HG02852 (cell line): ENCODE results near the gene PIP5K1C.

Source experiments
- ATAC-seq: cut with Tn5 transposase; IDR thresholded peaks from one replicate; pipeline ENCODE4 v1.9.1; 2021; ENCODE audit warnings: mild to moderate bottlenecking, moderate library complexity; ENCODE audit not compliant: unreplicated experiment

Gene PIP5K1C, protein sequence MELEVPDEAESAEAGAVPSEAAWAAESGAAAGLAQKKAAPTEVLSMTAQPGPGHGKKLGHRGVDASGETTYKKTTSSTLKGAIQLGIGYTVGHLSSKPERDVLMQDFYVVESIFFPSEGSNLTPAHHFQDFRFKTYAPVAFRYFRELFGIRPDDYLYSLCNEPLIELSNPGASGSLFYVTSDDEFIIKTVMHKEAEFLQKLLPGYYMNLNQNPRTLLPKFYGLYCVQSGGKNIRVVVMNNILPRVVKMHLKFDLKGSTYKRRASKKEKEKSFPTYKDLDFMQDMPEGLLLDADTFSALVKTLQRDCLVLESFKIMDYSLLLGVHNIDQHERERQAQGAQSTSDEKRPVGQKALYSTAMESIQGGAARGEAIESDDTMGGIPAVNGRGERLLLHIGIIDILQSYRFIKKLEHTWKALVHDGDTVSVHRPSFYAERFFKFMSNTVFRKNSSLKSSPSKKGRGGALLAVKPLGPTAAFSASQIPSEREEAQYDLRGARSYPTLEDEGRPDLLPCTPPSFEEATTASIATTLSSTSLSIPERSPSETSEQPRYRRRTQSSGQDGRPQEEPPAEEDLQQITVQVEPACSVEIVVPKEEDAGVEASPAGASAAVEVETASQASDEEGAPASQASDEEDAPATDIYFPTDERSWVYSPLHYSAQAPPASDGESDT

DNA sequence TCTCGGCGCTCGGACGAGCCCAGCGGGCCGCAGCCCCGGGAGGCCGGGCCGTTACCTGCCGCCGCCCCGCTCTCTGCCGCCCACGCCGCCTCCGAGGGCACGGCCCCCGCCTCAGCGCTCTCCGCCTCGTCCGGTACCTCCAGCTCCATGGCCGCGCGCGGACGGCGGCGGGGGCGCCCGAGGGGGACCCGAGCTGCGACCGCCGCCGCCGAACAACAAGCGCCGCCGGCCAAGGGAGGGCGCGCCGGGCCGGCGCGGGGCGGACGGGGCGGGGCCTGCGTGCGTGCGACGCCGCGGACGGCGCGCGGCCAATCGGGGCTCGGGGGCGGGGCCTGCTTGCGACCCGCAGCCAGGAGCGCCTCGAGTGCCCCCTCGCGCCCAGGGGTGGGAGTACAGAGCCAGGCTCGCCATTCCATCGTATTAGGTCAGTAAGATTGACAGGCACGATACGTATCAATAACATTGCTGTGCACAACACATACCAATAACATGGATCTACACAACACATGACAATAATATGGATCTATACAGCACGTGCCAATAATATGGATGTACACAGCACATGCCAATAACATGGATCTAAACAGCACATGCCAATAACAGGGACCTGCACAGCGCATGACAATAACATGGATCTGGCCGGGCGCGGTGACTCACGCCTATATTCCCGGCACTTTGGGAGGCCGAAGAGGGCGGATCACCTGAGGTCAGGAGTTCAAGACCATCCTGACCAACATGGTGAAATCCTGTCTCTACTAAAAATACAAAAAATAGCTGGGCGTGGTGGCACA, at the start of gene PIP5K1C:
Gene PIP5K1C (minus strand): TSS at position 227 of the 791 bp plus-strand sequence. CDS start 78 bp downstream, at position 149.
- peak; percentile 81 for ATAC-seq

- ATAC-seq = no peak
Measured at GRCh38 chr19:3748965-3749364, 48.7 kb upstream of the PIP5K1C start.

DNA sequence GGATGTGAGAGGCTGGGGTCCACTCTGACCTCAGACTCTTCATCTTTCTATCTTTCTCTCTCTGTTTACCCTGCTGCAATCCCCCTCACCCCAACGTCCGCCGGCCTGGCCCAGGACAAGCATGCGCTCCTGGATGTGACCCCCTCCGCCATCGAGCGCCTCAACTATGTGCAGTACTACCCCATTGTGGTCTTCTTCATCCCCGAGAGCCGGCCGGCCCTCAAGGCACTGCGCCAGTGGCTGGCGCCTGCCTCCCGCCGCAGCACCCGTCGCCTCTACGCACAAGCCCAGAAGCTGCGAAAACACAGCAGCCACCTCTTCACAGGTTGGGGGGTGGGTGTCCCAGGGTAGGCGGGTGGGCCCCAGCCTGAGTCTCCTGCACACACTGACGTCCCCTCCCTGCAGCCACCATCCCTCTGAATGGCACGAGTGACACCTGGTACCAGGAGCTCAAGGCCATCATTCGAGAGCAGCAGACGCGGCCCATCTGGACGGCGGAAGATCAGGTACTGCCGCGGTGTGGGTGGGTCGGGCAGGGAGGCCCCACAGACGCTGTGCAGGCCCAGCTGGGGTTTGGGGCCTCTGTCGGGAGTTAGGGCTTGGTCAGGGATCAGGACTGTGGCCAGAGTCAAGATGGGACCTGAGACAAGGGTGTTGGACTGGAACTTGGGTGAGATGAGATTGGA, 46.2 kb upstream of the PIP5K1C start:
- no peak for ATAC-seq

DNA sequence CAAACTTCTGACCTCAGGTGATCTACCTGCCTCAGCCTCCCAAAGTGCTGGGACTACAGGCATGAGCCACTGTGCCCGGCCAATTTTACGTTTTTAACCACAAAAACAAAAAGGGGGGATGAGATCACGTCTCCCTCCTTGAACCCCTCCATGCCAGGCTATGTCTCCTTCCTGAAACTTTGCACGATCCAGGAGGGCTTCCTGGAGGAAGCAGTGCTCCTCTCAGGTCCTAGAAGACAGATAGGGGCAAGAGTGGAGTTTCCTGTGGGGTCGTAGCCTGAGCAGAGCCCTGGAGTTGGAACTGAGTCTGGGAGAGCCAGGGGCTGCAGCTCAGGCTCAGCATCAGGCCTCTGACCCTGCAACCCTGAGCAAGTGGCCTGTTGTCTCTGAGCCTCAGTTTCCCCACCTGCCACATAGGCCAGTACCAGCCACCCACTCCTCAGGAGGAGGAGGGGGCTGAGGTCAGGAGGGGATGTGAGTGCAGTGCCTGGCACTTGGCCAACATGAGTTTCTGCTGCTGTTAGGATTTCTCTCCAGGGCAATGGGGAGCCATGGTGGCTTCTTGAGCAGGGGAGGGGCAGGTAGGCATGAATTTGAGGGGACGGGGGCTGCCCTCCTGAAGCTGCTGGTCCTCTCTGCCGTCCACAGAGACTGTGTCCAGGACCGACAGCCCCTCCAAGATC, 45.2 kb upstream of the PIP5K1C start:
- ATAC-seq = no peak

DNA sequence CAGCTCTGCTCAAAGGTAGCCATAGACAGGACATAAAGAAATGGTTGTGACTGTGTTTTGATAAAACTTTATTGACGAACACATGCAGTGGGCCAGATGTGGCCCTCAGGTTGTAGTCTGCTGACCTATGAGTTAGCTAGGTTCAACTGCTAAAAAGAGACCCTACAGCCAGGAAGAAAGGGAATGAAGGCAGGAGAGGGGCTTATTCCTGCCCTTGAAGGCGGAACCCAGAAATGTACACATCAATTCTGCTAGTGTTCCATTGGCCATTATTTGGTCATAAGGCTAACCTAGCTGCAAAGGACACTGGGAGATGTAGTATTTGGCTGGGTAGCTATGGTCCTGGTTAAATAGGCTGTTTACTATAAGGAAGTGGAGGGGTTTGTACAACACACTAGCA, 43.2 kb upstream of the PIP5K1C start:
- ATAC-seq = no peak

GRCh38 chr19:3740431-3740830, 40.2 kb upstream of the PIP5K1C start:
- no peak for ATAC-seq

DNA sequence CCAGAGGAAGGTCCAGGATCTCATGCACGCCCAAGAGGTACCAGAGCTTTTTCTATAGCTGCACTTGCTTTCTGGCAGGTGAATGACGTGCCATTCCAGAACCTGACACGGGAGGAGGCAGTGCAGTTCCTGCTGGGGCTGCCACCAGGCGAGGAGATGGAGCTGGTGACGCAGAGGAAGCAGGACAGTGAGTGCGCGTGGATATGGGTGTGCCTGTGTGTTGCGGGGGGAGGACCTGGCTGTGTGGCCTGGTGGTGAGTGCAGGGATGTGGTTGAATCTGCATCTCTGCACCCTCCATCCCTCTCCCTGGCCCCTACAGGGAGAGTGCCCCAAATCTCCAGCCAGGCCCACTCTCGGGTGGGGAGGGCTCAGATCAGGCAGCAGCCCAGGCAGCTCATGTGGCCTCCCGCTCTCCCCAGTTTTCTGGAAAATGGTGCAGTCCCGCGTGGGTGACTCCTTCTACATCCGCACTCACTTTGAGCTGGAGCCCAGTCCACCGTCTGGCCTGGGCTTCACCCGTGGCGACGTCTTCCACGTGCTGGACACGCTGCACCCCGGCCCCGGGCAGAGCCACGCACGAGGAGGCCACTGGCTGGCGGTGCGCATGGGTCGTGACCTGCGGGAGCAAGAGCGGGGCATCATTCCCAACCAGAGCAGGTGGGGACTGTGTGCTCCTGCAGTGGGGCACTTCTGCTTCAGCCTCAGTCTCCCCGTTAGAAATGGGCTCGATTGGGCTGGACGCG, 38.4 kb upstream of the PIP5K1C start:
- ATAC-seq = no peak

DNA sequence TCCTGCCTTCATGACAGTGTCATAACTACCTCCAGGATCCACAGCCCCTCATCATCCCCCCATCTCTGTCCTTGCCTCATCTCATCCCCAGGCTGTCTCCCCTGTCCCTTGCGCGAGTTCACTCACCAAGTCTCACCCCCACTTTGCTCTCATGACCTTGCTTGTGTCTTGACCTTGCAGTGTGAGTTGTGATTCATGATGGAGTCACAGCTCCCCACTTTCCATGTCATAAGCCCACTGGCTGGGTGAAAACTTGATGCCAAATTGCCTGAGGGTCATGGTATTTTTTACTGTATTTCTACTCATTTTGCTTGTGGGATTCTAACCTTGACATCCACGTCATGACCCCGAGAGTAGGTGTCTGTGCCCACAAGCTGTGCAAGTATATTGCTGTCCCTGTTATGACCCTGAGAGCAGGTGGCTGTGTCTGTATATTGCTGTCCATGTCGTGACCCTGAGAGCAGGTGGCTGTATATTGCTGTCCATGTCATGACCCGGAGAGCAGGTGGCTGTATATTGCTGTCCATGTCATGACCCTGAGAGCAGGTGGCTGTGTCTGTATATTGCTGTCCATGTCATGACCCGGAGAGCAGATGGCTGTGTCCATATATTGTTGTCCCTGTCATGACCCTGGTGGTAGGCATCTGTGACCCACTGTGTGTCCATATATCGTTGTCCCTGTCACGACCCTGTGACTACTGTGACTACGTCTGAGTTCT, 37.4 kb upstream of the PIP5K1C start:
- no peak for ATAC-seq

DNA sequence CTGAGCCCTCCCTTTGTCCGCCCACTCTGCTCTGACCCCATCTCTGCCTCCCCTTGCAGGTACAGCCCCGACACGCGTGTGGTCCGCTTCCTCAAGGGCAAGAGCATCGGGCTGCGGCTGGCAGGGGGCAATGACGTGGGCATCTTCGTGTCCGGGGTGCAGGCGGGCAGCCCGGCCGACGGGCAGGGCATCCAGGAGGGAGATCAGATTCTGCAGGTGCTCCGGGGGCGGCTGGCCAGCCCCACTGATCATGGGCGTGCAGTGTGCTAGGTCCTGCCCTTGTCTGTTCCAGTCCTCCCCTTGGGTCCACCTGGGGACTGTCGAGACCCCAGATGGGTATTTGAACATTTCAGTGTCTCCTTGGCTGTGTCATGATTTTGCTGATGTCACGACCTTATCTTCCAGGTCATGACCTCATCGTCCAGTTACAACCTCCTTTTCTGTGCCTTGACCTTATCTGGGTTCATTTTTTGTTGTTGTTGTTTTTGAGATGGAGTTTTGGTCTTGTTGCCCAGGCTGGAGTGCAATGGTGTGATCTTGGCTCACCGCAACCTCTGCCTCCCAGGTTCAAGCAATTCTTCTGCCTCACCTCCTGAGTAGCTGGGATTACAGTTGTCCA, 35.9 kb upstream of the PIP5K1C start:
- ATAC-seq = no peak

GRCh38 chr19:3734310-3734600, 34.0 kb upstream of the PIP5K1C start:
- ATAC-seq = no peak

GRCh38 chr19:3733549-3734309, 33.5 kb upstream of the PIP5K1C start:
- no peak for ATAC-seq

GRCh38 chr19:3732108-3732507, 31.8 kb upstream of the PIP5K1C start:
- ATAC-seq = no peak

- ATAC-seq = no peak
Measured at GRCh38 chr19:3730457-3730958, 30.2 kb upstream of the PIP5K1C start.

GRCh38 chr19:3725640-3726310, 25.5 kb upstream of the PIP5K1C start:
- ATAC-seq = no peak

DNA sequence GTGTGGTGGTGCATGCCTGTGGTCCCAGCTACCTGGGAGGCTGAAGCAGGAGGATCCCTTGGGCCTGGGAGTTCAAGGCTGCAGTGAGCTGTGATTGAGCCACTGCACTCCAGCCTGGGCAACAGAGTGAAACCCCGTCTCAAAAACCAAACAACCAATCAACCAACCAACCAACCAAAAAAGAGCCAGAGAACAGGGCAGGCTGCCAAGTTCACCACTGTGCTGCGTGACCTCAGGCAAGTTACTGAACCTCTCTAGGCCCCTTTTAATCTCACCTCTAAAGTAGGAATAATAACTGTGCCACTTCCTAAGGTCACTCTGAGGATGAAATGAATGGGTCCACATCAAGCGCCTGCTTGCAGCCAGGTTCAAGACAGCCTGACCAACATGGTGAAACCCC, 24.9 kb upstream of the PIP5K1C start:
- no peak for ATAC-seq

GRCh38 chr19:3723883-3724282, 23.6 kb upstream of the PIP5K1C start:
- no peak for ATAC-seq

GRCh38 chr19:3723110-3723488, 22.8 kb upstream of the PIP5K1C start:
- no peak for ATAC-seq
